ENCODE measurements around the gene THAP3.

GRCh38 chr1:6674771-6675170 lies 50.1 kb downstream of the THAP3 start:
- TF ChIP-seq CTCF (IDR thresholded peaks at IDR 0.05): no peak
- no peak for TF ChIP-seq POLR2A (IDR thresholded peaks at IDR 0.05)

All from tibial nerve (tissue), 3 donors.